Ovary (tissue), 9 donors: ENCODE measurements around the gene POTEF. TPM values are rescaled to one million over a fixed set of nuclear protein-coding genes. Genes with fewer than 3 reads are reported as not detected.
"Not testable (repeated sequence)": the region's sequence is repeated elsewhere in the genome, so short reads cannot be mapped to it uniquely, and the experiment has no call there.

Experiments
- DNase-seq, 5 donors: peaks; one replicate each; pipeline ENCODE4 v3.0.0-alpha.2; 2019 to 2020
- H3K27ac ChIP-seq, 2 donors: fragments of 200-600 bp; one replicate each; pipeline versions ENCODE4 v1.5.1 to v1.8.0; 2019 to 2022
- H3K27me3 ChIP-seq: fragments of 200-600 bp; one replicate; pipeline ENCODE4 v1.8.0; 2022
- H3K36me3 ChIP-seq: fragments of 200-600 bp; sonication (generic); one replicate; pipeline ENCODE4 v1.5.1; 2019
- H3K4me1 ChIP-seq: one replicate; pipeline ENCODE4 v1.8.1; 2013; ENCODE audit warnings: mild to moderate bottlenecking, moderate library complexity; ENCODE audit not compliant: insufficient read depth
- H3K4me3 ChIP-seq: fragments of 200-600 bp; sonication (generic); one replicate; pipeline ENCODE4 v1.5.1; 2017
- H3K9me3 ChIP-seq, 2 donors: fragments of 200-600 bp in 1 of 2; sonication (generic) in 1 of 2; one replicate each; pipeline versions ENCODE4 v1.5.1 to v1.8.1; 2013 to 2019; ENCODE audit warnings: mild to moderate bottlenecking in 1 of 2, moderate library complexity in 1 of 2
- CTCF ChIP-seq, 3 donors: fragments of 450-650 bp in 2 of 3; fragments of 200-600 bp in 1 of 3; IDR thresholded peaks; one replicate each; pipeline versions ENCODE4 v1.5.1 to v1.8.0; 2016 to 2022; ENCODE audit warnings: antibody characterized with exemption in 3 of 3, mild to moderate bottlenecking in 1 of 3
- EP300 ChIP-seq: sonication (generic); formaldehyde crosslinking; IDR thresholded peaks from one replicate; pipeline ENCODE4 v1.6.1; 2017; ENCODE audit warnings: antibody characterized with exemption
- POLR2A ChIP-seq: fragments of 450-650 bp; IDR thresholded peaks from one replicate; pipeline ENCODE4 v1.6.1; 2017; ENCODE audit warnings: antibody characterized with exemption, mild to moderate bottlenecking, moderate library complexity
- WGBS, 3 donors: extraction: QIAGEN DNeasy Blood & Tissue Kit in 1 of 3; methylation state at CpG; one replicate each; pipeline versions ENCODE4 v1.1.5 to v1.1.7; 2013 to 2017; 5-methylcytosine and 5-hydroxymethylcytosine counted together
- intact Hi-C, 4 donors: fragments of 100-400 bp; cut with DNase I; formaldehyde crosslinking; loops; one replicate each; pipeline versions ENCODE4 v1.11.0 to v1.15.1; 2022 to 2023
- polyA plus RNA-seq, 2 donors: library from polyadenylated mRNA; stranded (reverse); fragments of 200-250 nt in 1 of 2; fragments of 350-450 nt in 1 of 2; fragmentation: Illumina TruSeq in 1 of 2; extraction: RNeasy Lipid Tissue Mini Kit (QIAGEN cat#74804) in 1 of 2; gene quantifications; one replicate each; pipeline ENCODE4 v1.2.3, GENCODE V29; 2013 to 2014
- total RNA-seq, 7 donors: library from RNA; depleted of rRNA in 2 of 7; stranded (reverse); fragments of >200 nt in 2 of 7; fragmentation: NEBNext Ultra II Directional in 3 of 7; extraction: Animal tissue kit (Norgen Biotek cat#: 25700) in 3 of 7; gene quantifications; one replicate each; pipeline versions ENCODE4 v1.1.0 to v1.2.4, GENCODE V29; 2016 to 2023
- donor health status: DM: no; HTN: no; CAD: no; lungs with moderate emphysema.
- donor health status: DM: no; HTN: no; CAD: no.
- donor health status: Bipolar disorder and iron deficiency.
- donor health status: DM: yes; HTN: yes; CAD: no.
- donor health status: DM: no; HTN: no; CAD: no.
- donor health status: DM: yes; HTN: yes; CAD: no.

POTEF gene
- total and polyA plus RNA-seq, 9 donors = 0.04 to 2.2 (median 0.23) TPM; not detected in 6

- 90 to 91% (median 91%) methylated on average over 22 to 25 of the region's 25 CpGs for WGBS, 3 donors
- Histone ChIP-seq H3K27me3 (no peaks in the 10 kb centered on the region), H3K36me3 (no peaks in the 10 kb centered on the region), H3K27ac (no peak overlapping the region), H3K9me3 (no peaks in the 10 kb centered on the region), H3K4me1 (no peaks in the 10 kb centered on the region), H3K4me3 (no peak overlapping the region)
- intact Hi-C loops = loop anchor here in 2 of 4 donors (10.0 kb wide), 1 partner anchor 182 kb away; no protein-coding TSS in a partner anchor
- no peak for TF ChIP-seq EP300
- no peak for TF ChIP-seq CTCF (IDR thresholded peaks at IDR 0.05)
- TF ChIP-seq POLR2A = no peak
- DNase-seq = peak in 1 of 5 donors; percentile 27
These were observed 24.0 kb upstream of the POTEF start for GRCh38 chr2:130152816-130153595.

- not testable (repeated sequence) for H3K4me1 ChIP-seq, H3K9me3 ChIP-seq, H3K36me3 ChIP-seq, H3K4me3 ChIP-seq, H3K27ac ChIP-seq, H3K27me3 ChIP-seq
- intact Hi-C loops = loop anchor here in 2 of 4 donors (10.0 kb wide), 1 partner anchor 183 kb away; no protein-coding TSS in a partner anchor
- WGBS, 3 donors = 88 to 93% (median 91%) methylated on average over 27 of the region's 27 CpGs
- peak in 1 of 5 donors; percentile 10 for DNase-seq
These were observed 23.3 kb upstream of the POTEF start for GRCh38 chr2:130152136-130152815.

GRCh38 chr2:130151145-130151512 lies 22.1 kb upstream of the POTEF start:
- WGBS, 3 donors = 58% methylated on average over 5 of the region's 5 CpGs
- intact Hi-C loops = loop anchor here in 2 of 4 donors (10.0 kb wide), 1 partner anchor 184 kb away; no protein-coding TSS in a partner anchor
- H3K27me3 ChIP-seq, H3K9me3 ChIP-seq, H3K27ac ChIP-seq, H3K4me1 ChIP-seq, H3K36me3 ChIP-seq, H3K4me3 ChIP-seq: not testable (repeated sequence)
- DNase-seq = peak in 2 of 5 donors; percentile 4 to 13

- TF ChIP-seq CTCF (IDR thresholded peaks at IDR 0.05) (no peak), POLR2A (no peak), EP300 (no peak)
- no peaks in the 10 kb centered on the region for H3K9me3 ChIP-seq
- H3K4me1 ChIP-seq = no peaks in the 10 kb centered on the region
- DNase-seq = peak in 1 of 5 donors; percentile 27
- intact Hi-C loops = loop anchor here in 2 of 4 donors (10.0 kb wide), 1 partner anchor 184 kb away; no protein-coding TSS in a partner anchor
- H3K36me3 ChIP-seq = no peaks in the 10 kb centered on the region
- WGBS, 3 donors = 78 to 83% (median 79%) methylated on average over 23 of the region's 23 CpGs
- H3K4me3 ChIP-seq = no peak overlapping the region
- H3K27ac ChIP-seq = no peak overlapping the region
- H3K27me3 ChIP-seq = no peaks in the 10 kb centered on the region
These were observed 21.4 kb upstream of the POTEF start for GRCh38 chr2:130150181-130151144.

GRCh38 chr2:130148515-130148914 lies 19.5 kb upstream of the POTEF start:
- 43 to 65% (median 53%) methylated on average over 6 of the region's 6 CpGs for WGBS, 3 donors
- H3K9me3 ChIP-seq, H3K36me3 ChIP-seq, H3K4me1 ChIP-seq, DNase-seq, H3K27ac ChIP-seq, H3K27me3 ChIP-seq, H3K4me3 ChIP-seq, intact Hi-C loops: not testable (repeated sequence)

GRCh38 chr2:130145006-130145414 lies 16.0 kb upstream of the POTEF start, which contains the start of gene CCDC74B:
Gene CCDC74B, minus strand, starts transcription at chr2:130145112. Its CDS starts 116 bp downstream, at chr2:130144996.
- H3K27me3 ChIP-seq, intact Hi-C loops, H3K9me3 ChIP-seq, H3K4me1 ChIP-seq, H3K36me3 ChIP-seq: not testable (repeated sequence)
- H3K4me3 ChIP-seq = peak within 1 kb of the TSS; percentile 32
- WGBS, 3 donors = 3 to 12% (median 6%) methylated on average over 21 to 29 of the region's 30 CpGs
- DNase-seq = peak; percentile 59 to 69 (median 66)
- peak within 1 kb of the TSS in 1 of 2 donors; percentile 25 for H3K27ac ChIP-seq

GRCh38 chr2:130143266-130144039 lies 14.4 kb upstream of the POTEF start:
- H3K36me3 ChIP-seq, H3K27ac ChIP-seq, intact Hi-C loops, H3K9me3 ChIP-seq, H3K4me1 ChIP-seq, H3K27me3 ChIP-seq, H3K4me3 ChIP-seq: not testable (repeated sequence)
- WGBS, 3 donors = 29 to 41% (median 30%) methylated on average over 16 to 22 of the region's 28 CpGs
- DNase-seq = peak in 1 of 5 donors; percentile 39
